ENCODE measurements around the gene MST1R.

MST1R gene

GRCh38 chr3:49873623-49874022 lies 30.1 kb downstream of the MST1R start:
- no peak for DNase-seq

GRCh38 chr3:49872801-49873281 lies 30.8 kb downstream of the MST1R start:
- DNase-seq = no peak

- DNase-seq = no peak
These were observed 32.0 kb downstream of the MST1R start for GRCh38 chr3:49871531-49872153.

- peak; percentile 26 to 52 for DNase-seq
These were observed 34.0 kb downstream of the MST1R start, which contains the start of gene CAMKV for GRCh38 chr3:49869525-49870126. CAMKV (minus strand) TSS chr3:49869906; CDS start chr3:49862388, 7,518 bp downstream.

GRCh38 chr3:49868862-49869466 lies 34.7 kb downstream of the MST1R start:
- DNase-seq = peak in 1 of 2 donors; percentile 8

- DNase-seq = no peak
These were observed 35.8 kb downstream of the MST1R start for GRCh38 chr3:49867871-49868321.

- no peak for DNase-seq
These were observed 36.3 kb downstream of the MST1R start for GRCh38 chr3:49867400-49867799.

- DNase-seq = no peak
These were observed 38.4 kb downstream of the MST1R start for GRCh38 chr3:49865198-49865784.

GRCh38 chr3:49864505-49864904 lies 39.2 kb downstream of the MST1R start:
- DNase-seq = no peak

GRCh38 chr3:49859576-49860305 lies 43.9 kb downstream of the MST1R start:
- DNase-seq = no peak

- peak; percentile 94 to 96 for DNase-seq
These were observed 47.3 kb downstream of the MST1R start, which contains the start of gene TRAIP for GRCh38 chr3:49856181-49857005. TRAIP (minus strand) TSS chr3:49856564; CDS start chr3:49856453, 111 bp downstream.

GRCh38 chr3:49855662-49856061 lies 48.0 kb downstream of the MST1R start:
- no peak for DNase-seq

GRCh38 chr3:49845694-49846093 lies 58.0 kb downstream of the MST1R start:
- DNase-seq = no peak

- no peak for DNase-seq
These were observed 59.0 kb downstream of the MST1R start for GRCh38 chr3:49844464-49845183.

- no peak for DNase-seq
These were observed 60.7 kb downstream of the MST1R start for GRCh38 chr3:49842843-49843517.

GRCh38 chr3:49841806-49842205 lies 61.9 kb downstream of the MST1R start:
- DNase-seq = no peak

- DNase-seq = no peak
These were observed 62.5 kb downstream of the MST1R start for GRCh38 chr3:49841126-49841696.

- DNase-seq = no peak
These were observed 63.3 kb downstream of the MST1R start for GRCh38 chr3:49840388-49840787.

- peak; percentile 82 to 83 for DNase-seq
These were observed 64.4 kb downstream of the MST1R start for GRCh38 chr3:49839193-49839809.
